ENCODE data around the gene CHRD. TPM values are rescaled to one million over a fixed set of nuclear protein-coding genes. Genes with fewer than 3 reads are reported as not detected.

The CHRD gene
- total RNA-seq, 1 donor from 2014 or later: 5.6 TPM

DNA sequence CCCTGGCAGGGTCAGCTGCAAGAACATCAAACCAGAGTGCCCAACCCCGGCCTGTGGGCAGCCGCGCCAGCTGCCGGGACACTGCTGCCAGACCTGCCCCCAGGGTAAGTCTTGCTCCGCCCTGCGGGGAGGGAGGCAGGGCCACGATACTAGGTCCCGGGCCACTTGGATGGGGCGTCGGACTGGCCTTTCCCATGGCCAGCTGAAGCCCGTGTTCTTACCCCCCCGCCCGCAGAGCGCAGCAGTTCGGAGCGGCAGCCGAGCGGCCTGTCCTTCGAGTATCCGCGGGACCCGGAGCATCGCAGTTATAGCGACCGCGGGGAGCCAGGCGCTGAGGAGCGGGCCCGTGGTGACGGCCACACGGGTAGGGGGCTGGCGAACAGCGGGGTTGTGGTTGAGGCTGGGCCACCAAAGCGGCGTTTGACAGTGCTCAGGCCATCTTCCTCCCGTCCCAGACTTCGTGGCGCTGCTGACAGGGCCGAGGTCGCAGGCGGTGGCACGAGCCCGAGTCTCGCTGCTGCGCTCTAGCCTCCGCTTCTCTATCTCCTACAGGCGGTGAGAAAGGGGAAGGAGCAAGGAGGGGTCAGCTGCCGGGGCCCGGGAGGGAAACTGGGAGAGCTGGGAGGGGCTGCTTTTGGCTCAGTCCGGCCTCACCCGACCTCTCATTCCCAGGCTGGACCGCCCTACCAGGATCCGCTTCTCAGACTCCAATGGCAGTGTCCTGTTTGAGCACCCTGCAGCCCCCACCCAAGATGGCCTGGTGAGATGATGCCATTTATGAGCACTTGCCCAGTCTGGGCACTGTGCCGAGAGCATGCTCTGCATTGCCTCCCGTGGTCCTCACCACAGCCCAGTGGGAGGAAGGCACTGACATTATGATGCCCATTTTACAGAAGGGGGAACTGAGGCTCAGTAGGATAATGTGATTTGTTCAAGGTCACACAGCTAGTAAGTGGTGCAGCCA, 1.7 kb downstream of the CHRD start:
- peak overlapping the region; percentile 55 for H3K4me3 Mint-ChIP-seq
- H3K27me3 Mint-ChIP-seq (ENCODE audit: low read depth): peaks cover 37% of the 10 kb centered on the region
- no peaks in the 10 kb centered on the region for H3K36me3 Mint-ChIP-seq
- no peaks in the 10 kb centered on the region for H3K9me3 Mint-ChIP-seq
- H3K4me1 Mint-ChIP-seq: peaks cover 13% of the 10 kb centered on the region
- no peak for DNase-seq (ENCODE audit: low spot score in 2 of 2, unreplicated experiment in 2 of 2)
- TF ChIP-seq, protein P1, sequence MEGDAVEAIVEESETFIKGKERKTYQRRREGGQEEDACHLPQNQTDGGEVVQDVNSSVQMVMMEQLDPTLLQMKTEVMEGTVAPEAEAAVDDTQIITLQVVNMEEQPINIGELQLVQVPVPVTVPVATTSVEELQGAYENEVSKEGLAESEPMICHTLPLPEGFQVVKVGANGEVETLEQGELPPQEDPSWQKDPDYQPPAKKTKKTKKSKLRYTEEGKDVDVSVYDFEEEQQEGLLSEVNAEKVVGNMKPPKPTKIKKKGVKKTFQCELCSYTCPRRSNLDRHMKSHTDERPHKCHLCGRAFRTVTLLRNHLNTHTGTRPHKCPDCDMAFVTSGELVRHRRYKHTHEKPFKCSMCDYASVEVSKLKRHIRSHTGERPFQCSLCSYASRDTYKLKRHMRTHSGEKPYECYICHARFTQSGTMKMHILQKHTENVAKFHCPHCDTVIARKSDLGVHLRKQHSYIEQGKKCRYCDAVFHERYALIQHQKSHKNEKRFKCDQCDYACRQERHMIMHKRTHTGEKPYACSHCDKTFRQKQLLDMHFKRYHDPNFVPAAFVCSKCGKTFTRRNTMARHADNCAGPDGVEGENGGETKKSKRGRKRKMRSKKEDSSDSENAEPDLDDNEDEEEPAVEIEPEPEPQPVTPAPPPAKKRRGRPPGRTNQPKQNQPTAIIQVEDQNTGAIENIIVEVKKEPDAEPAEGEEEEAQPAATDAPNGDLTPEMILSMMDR (IDR thresholded peaks at IDR 0.05; ENCODE audit: unreplicated experiment): no peak
- H3K27ac Mint-ChIP-seq: no peak overlapping the region

- Mint-ChIP-seq H3K4me3 (no peak overlapping the region), H3K27me3 (ENCODE audit: low read depth) (peaks cover 37% of the 10 kb centered on the region), H3K9me3 (no peaks in the 10 kb centered on the region), H3K27ac (no peak overlapping the region), H3K4me1 (peaks cover 13% of the 10 kb centered on the region), H3K36me3 (no peaks in the 10 kb centered on the region)
- TF ChIP-seq, protein P1 (IDR thresholded peaks at IDR 0.05; ENCODE audit: unreplicated experiment): no peak
- no peak for DNase-seq (ENCODE audit: low spot score in 2 of 2, unreplicated experiment in 2 of 2)
These were observed 2.6 kb downstream of the CHRD start for GRCh38 chr3:184382326-184383032.

GRCh38 chr3:184383033-184383740, 3.3 kb downstream of the CHRD start:
- no peak for DNase-seq (ENCODE audit: low spot score in 2 of 2, unreplicated experiment in 2 of 2)
- no peak overlapping the region for H3K4me3 Mint-ChIP-seq
- H3K36me3 Mint-ChIP-seq: no peaks in the 10 kb centered on the region
- H3K4me1 Mint-ChIP-seq: peaks cover 13% of the 10 kb centered on the region
- no peak overlapping the region for H3K27ac Mint-ChIP-seq
- H3K9me3 Mint-ChIP-seq: no peaks in the 10 kb centered on the region
- TF ChIP-seq, protein P1 (IDR thresholded peaks at IDR 0.05; ENCODE audit: unreplicated experiment): no peak
- peaks cover 37% of the 10 kb centered on the region for H3K27me3 Mint-ChIP-seq (ENCODE audit: low read depth)

- H3K9me3 Mint-ChIP-seq: no peaks in the 10 kb centered on the region
- no peaks in the 10 kb centered on the region for H3K36me3 Mint-ChIP-seq
- H3K27me3 Mint-ChIP-seq (ENCODE audit: low read depth): peaks cover 26% of the 10 kb centered on the region
- H3K4me1 Mint-ChIP-seq: peaks cover 3% of the 10 kb centered on the region
- TF ChIP-seq, protein P1 (IDR thresholded peaks at IDR 0.05; ENCODE audit: unreplicated experiment): no peak
- no peak overlapping the region for H3K4me3 Mint-ChIP-seq
- H3K27ac Mint-ChIP-seq: no peak overlapping the region
- no peak for DNase-seq (ENCODE audit: low spot score in 2 of 2, unreplicated experiment in 2 of 2)
These were observed 4.5 kb downstream of the CHRD start for GRCh38 chr3:184384342-184384741.

DNA sequence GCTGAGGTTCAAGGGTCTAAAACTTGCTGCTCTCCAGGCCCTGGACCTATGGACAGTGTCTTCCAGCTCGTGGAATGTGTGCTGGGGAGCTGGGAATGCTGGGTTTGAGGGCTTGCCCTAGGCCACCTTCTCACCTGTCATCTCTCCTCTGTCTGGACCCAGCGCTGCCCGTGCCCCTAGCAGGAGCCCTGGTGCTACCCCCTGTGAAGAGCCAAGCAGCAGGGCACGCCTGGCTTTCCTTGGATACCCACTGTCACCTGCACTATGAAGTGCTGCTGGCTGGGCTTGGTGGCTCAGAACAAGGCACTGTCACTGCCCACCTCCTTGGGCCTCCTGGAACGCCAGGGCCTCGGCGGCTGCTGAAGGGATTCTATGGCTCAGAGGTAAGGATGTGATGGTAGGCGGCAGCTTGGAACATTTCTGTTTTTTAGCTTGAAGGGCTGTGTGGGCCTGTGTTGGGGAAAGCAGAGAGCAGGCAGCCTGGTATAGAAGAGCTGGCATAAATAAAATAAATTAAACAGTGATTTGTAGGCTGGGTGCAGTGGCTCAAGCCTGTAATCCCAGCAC, 5.1 kb downstream of the CHRD start:
- Mint-ChIP-seq H3K9me3 (no peaks in the 10 kb centered on the region), H3K36me3 (no peaks in the 10 kb centered on the region), H3K27ac (no peak overlapping the region), H3K4me1 (peaks cover 2% of the 10 kb centered on the region), H3K27me3 (ENCODE audit: low read depth) (peaks cover 26% of the 10 kb centered on the region), H3K4me3 (no peak overlapping the region)
- TF ChIP-seq, protein P1 (IDR thresholded peaks at IDR 0.05; ENCODE audit: unreplicated experiment): no peak
- DNase-seq (ENCODE audit: low spot score in 2 of 2, unreplicated experiment in 2 of 2): no peak

All from mesothelial cell of epicardium (in vitro differentiated cells).